K562 (cell line): ENCODE results near the gene FAM193A. TPM values are rescaled to one million over a fixed set of nuclear protein-coding genes. Genes with fewer than 3 reads are reported as not detected.

Experiments
- ATAC-seq: fragments of 200-7000 bp; cut with Tn5 transposase; 3 replicates; pipeline ENCODE4 v1.9.1; 2020; ENCODE audit warnings: moderate library complexity
- BruUV-seq: library from RNA; stranded (reverse); fragments of 400-500 nt; replicated peaks from 2 replicates; lab custom pipeline; 2021; lab: Mats Ljungman, UMichigan
- CTCF ChIA-PET: fragments of 300-600 bp; formaldehyde crosslinking; extraction: SDS; loops from one replicate; lab custom pipeline; 2021; ENCODE audit warnings: low intra/inter-chr PET ratio; lab: Yijun Ruan, JAX
- POLR2A ChIA-PET: fragments of 300-600, 350-650 bp; sonication (Branson Sonifier 250); formaldehyde crosslinking; extraction: SDS; loops from one replicate; lab custom pipeline; 2021; ENCODE audit warnings: antibody characterized with exemption, inconsistent platforms; lab: Yijun Ruan, JAX
- DNase-seq, 4 experiments: peaks; one replicate each; pipeline versions ENCODE4 v3.0.0 to v3.0.0-alpha.2; 2011 to 2018; ENCODE audit warnings: low spot score in 3 of 4, mixed read lengths in 3 of 4; ENCODE audit errors: extremely low read depth in 1 of 4
- FAIRE-seq: peaks from 2 replicates; lab custom pipeline; 2011; peaks lifted over from hg19 to GRCh38; lab: Jason Lieb, UNC
- H2AFZ ChIP-seq: 2 replicates; pipeline ENCODE4 v1.6.0; 2011; ENCODE audit warnings: low read depth, low read length, control low read depth, inconsistent platforms
- H3K27ac ChIP-seq: fragments of 200-600 bp; 3 replicates; pipeline ENCODE4 v1.8.0; 2011; ENCODE audit warnings: low read depth, mild to moderate bottlenecking, control low read depth, inconsistent platforms, low read length, moderate library complexity, mixed read lengths; ENCODE audit errors: extremely low read depth
- H3K27me3 ChIP-seq, 2 experiments: fragments of 300-600 bp in 1 of 2; 2 replicates in 1 of 2; 3 replicates in 1 of 2; pipeline versions ENCODE4 v1.6.0 to v1.8.0; 2011; ENCODE audit warnings: inconsistent platforms in 2 of 2, low read length in 2 of 2, mild to moderate bottlenecking in 1 of 2, mixed read lengths in 1 of 2, moderate library complexity in 1 of 2; ENCODE audit not compliant: control insufficient read depth in 2 of 2, insufficient read depth in 2 of 2
- H3K36me3 ChIP-seq: fragments of 300-600 bp; 3 replicates; pipeline ENCODE4 v1.8.0; 2011; ENCODE audit warnings: mild to moderate bottlenecking, low read length, inconsistent platforms; ENCODE audit not compliant: control insufficient read depth, insufficient read depth
- H3K4me1 ChIP-seq, 2 experiments: fragments of 200-600 bp in 1 of 2; replicated peaks in 1 of 2; 2 replicates in 1 of 2; 3 replicates in 1 of 2; pipeline versions ENCODE4 v1.5.1 to v1.8.0; 2011; ENCODE audit warnings: inconsistent platforms in 2 of 2, low read length in 2 of 2, mild to moderate bottlenecking in 1 of 2, mixed read lengths in 1 of 2, moderate library complexity in 1 of 2; ENCODE audit not compliant: control insufficient read depth in 2 of 2, insufficient read depth in 2 of 2
- H3K4me2 ChIP-seq: 2 replicates; pipeline ENCODE4 v1.6.1; 2011; ENCODE audit warnings: low read length, control low read depth, inconsistent platforms, mixed read lengths; ENCODE audit not compliant: insufficient read depth
- H3K4me3 ChIP-seq: fragments of 200-600 bp; sonication (generic), shearing (Covaris generic); 2 replicates; pipeline ENCODE4 v1.5.1; 2016; ENCODE audit warnings: control low read depth, inconsistent platforms
- H3K79me2 ChIP-seq: fragments of 200-600 bp; 3 replicates; pipeline ENCODE4 v1.8.0; 2011; ENCODE audit warnings: low read length, inconsistent platforms; ENCODE audit not compliant: control insufficient read depth, insufficient read depth
- H3K9ac ChIP-seq, 2 experiments: 2 replicates each; pipeline versions ENCODE4 v1.6.0 to v1.6.1; 2011; ENCODE audit warnings: low read depth in 2 of 2, low read length in 2 of 2, control low read depth in 1 of 2, inconsistent platforms in 1 of 2, mild to moderate bottlenecking in 1 of 2, mixed read lengths in 1 of 2; ENCODE audit not compliant: insufficient read depth in 1 of 2
- H3K9me1 ChIP-seq: one replicate; pipeline ENCODE4 v1.6.0; 2011; ENCODE audit warnings: inconsistent platforms, mild to moderate bottlenecking, low read length, moderate library complexity; ENCODE audit not compliant: control insufficient read depth, insufficient read depth
- H3K9me3 ChIP-seq: replicated peaks from 2 replicates; pipeline ENCODE4 v1.5.1; 2011; ENCODE audit warnings: low read depth, low read length, inconsistent platforms; ENCODE audit not compliant: control insufficient read depth, insufficient read depth
- H4K20me1 ChIP-seq: replicated peaks from 2 replicates; pipeline ENCODE4 v1.6.1; 2011; ENCODE audit warnings: low read length, inconsistent platforms, mixed read lengths; ENCODE audit not compliant: control insufficient read depth, insufficient read depth
- CBX2 ChIP-seq: fragments of 200-600 bp; sonication (generic); IDR thresholded peaks from one replicate; pipeline ENCODE4 v1.6.1; 2012; ENCODE audit warnings: mild to moderate bottlenecking, low read length, inconsistent platforms; ENCODE audit not compliant: insufficient read depth, poor library complexity, severe bottlenecking
- GMEB1 ChIP-seq: fragments of 250-450 bp; sonication (Bioruptor Pico); IDR thresholded peaks from 2 replicates; pipeline ENCODE4 v1.4.0; 2020; ENCODE audit warnings: mild to moderate bottlenecking
- MIER1 ChIP-seq: fragments of 450-650 bp; IDR thresholded peaks from 2 replicates; pipeline ENCODE4 v1.6.1; 2016; ENCODE audit warnings: antibody characterized with exemption, mild to moderate bottlenecking, low read depth
- SMARCC2 ChIP-seq: fragments of 450-650 bp; IDR thresholded peaks from 2 replicates; pipeline ENCODE4 v1.6.1; 2017; ENCODE audit warnings: antibody characterized with exemption, moderate library complexity, mild to moderate bottlenecking, low read depth
- SP2 ChIP-seq: IDR thresholded peaks from 2 replicates; pipeline ENCODE4 v1.6.1; 2011; ENCODE audit warnings: mild to moderate bottlenecking, low read depth, low read length, moderate library complexity; ENCODE audit not compliant: poor library complexity, severe bottlenecking; ENCODE audit errors: extremely low read depth
- ZBTB40 ChIP-seq, 2 experiments: fragments of 450-650 bp in 1 of 2; sonication (generic) in 1 of 2; formaldehyde crosslinking in 1 of 2; IDR thresholded peaks; 2 replicates each; pipeline versions ENCODE4 v1.7.1 to v1.9.0; 2016 to 2022; ENCODE audit warnings: inconsistent platforms in 1 of 2, mild to moderate bottlenecking in 1 of 2, missing genetic modification reagents in 1 of 2
- WGBS: fragments of 100-300 bp; shearing (Covaris generic); methylation state at CpG from one replicate; pipeline ENCODE4 v1.1.6; 2016; ENCODE audit warnings: low coverage, mixed read lengths; ENCODE audit not compliant: insufficient coverage; ENCODE audit errors: missing lambda C conversion rate; 5-methylcytosine and 5-hydroxymethylcytosine counted together
- in situ Hi-C: fragments of 300-500 bp; cut with MboI; formaldehyde crosslinking; loops from 4 replicates; pipeline ENCODE4 v1.15.0; 2018; ENCODE audit warnings: inconsistent platforms, mixed read lengths
- intact Hi-C: fragments of 100-400 bp; cut with micrococcal nuclease; formaldehyde crosslinking; loops from 2 replicates; pipeline ENCODE4 v1.14.2; 2022
- polyA plus RNA-seq, 8 experiments: library from polyadenylated mRNA; depleted of rRNA in 4 of 8; stranded (reverse) in 5 of 8; unstranded in 3 of 8; fragments of >200 nt; fragmentation: Nextera tagmentation in 2 of 8; fragmentation: Illumina TruSeq in 1 of 8; extraction: Ambion mirVana in 2 of 8; extraction: Trizol in 1 of 8; gene quantifications; 2 replicates each; pipeline versions ENCODE4 v1.2.1 to v1.2.3, GENCODE V29; 2011 to 2014; ENCODE audit warnings: inconsistent platforms in 1 of 8, missing spikeins in 1 of 8
- total RNA-seq, 7 experiments: library from RNA; depleted of rRNA in 6 of 7; stranded (reverse); fragments of >200 nt in 6 of 7; fragmentation: Illumina TruSeq in 2 of 7; extraction: Trizol in 2 of 7; gene quantifications; 2 replicates each; pipeline versions ENCODE4 v1.2.1 to v1.2.3, GENCODE V29; 2011 to 2021; ENCODE audit warnings: low replicate concordance in 1 of 7
- TF ChIP-seq, protein P1 (sequence below): fragments of 450-650 bp; formaldehyde crosslinking; IDR thresholded peaks from 2 replicates; pipeline ENCODE4 v1.4.0; 2022; ENCODE audit warnings: mild to moderate bottlenecking, moderate library complexity

Gene FAM193A
- total and polyA plus RNA-seq, 9 of the 15 experiments (the other 6 are each of a cell fraction or from before 2014, with no cell fraction given) = 0.46 to 24.6 (median 9.6) TPM

GRCh38 chr4:2714061-2714770, 177.8 kb downstream of the FAM193A start:
- Histone ChIP-seq H2AFZ (no peak overlapping the region), H3K27me3 (no peaks in the 10 kb centered on the region), H3K27ac (no peak overlapping the region), H3K4me3 (no peak overlapping the region), H3K4me2 (no peak overlapping the region), H4K20me1 (no peaks in the 10 kb centered on the region), H3K9me3 (no peaks in the 10 kb centered on the region), H3K4me1 (no peaks in the 10 kb centered on the region), H3K9me1 (no peaks in the 10 kb centered on the region), H3K36me3 (peaks cover 50% of the 10 kb centered on the region; the same call in 2 of the 3 replicates), H3K79me2 (no peaks in the 10 kb centered on the region), H3K9ac (no peak overlapping the region)
- ChIA-PET POLR2A (interaction anchor here (0.9 to 1.6 kb wide), 2 partner anchors 11 to 14 kb away, joined by 3 to 4 read pairs; no protein-coding TSS in a partner anchor), CTCF (no interaction called here)
- no peak for TF ChIP-seq ZBTB40 (IDR thresholded peaks at IDR 0.05)
- TF ChIP-seq ZBTB40 (CRISPR knock-in tag; IDR thresholded peaks at IDR 0.05) = no peak
- no peak for TF ChIP-seq CBX2
- TF ChIP-seq, protein P1, sequence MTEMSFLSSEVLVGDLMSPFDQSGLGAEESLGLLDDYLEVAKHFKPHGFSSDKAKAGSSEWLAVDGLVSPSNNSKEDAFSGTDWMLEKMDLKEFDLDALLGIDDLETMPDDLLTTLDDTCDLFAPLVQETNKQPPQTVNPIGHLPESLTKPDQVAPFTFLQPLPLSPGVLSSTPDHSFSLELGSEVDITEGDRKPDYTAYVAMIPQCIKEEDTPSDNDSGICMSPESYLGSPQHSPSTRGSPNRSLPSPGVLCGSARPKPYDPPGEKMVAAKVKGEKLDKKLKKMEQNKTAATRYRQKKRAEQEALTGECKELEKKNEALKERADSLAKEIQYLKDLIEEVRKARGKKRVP (CRISPR knock-in tag) = no peak
- TF ChIP-seq GMEB1 (CRISPR knock-in tag) = no peak
- TF ChIP-seq SMARCC2 = no peak
- no peak for TF ChIP-seq MIER1
- TF ChIP-seq SP2 = no peak
- intact Hi-C loops (no loop called here), in situ Hi-C loops (no loop called here)
- FAIRE-seq (no peak), ATAC-seq (no peak), DNase-seq (no peak)
- WGBS = 88% methylated on average over 10 of the region's 10 CpGs
- BruUV-seq = no TSS peak
